Activated T-helper 17 cell treated with anti-CD3 and anti-CD28 coated beads, Interleukin-2, amount 50 U/mL, for 72 hours (primary cell): ENCODE data around the gene DISP2. TPM values are rescaled to one million over a fixed set of nuclear protein-coding genes. Genes with fewer than 3 reads are reported as not detected.

ENCODE experiments used
- ATAC-seq: fragments of 150-1000 bp; cut with Tn5 transposase; replicated peaks from 2 replicates; pipeline ENCODE4 v1.10.0; 2021; ENCODE audit warnings: mild to moderate bottlenecking, moderate library complexity
- H3K27ac Mint-ChIP-seq: one replicate; pipeline ENCODE4 v1.8.0; 2022; ENCODE audit warnings: mixed read lengths
- H3K27me3 Mint-ChIP-seq: one replicate; pipeline ENCODE4 v1.8.0; 2022; ENCODE audit warnings: mixed read lengths
- H3K36me3 Mint-ChIP-seq: one replicate; pipeline ENCODE4 v1.8.0; 2022; ENCODE audit warnings: low read depth, mild to moderate bottlenecking, mixed read lengths
- H3K4me1 Mint-ChIP-seq: one replicate; pipeline ENCODE4 v1.8.0; 2022; ENCODE audit warnings: mixed read lengths
- H3K4me3 Mint-ChIP-seq: one replicate; pipeline ENCODE4 v1.8.0; 2022; ENCODE audit warnings: mild to moderate bottlenecking, mixed read lengths
- H3K9me3 Mint-ChIP-seq: one replicate; pipeline ENCODE4 v1.8.0; 2022; ENCODE audit warnings: mixed read lengths
- total RNA-seq, 2 donors: library from RNA; stranded (reverse); gene quantifications; one replicate each; pipeline ENCODE4 v1.2.3, GENCODE V29; 2022

Gene DISP2, protein sequence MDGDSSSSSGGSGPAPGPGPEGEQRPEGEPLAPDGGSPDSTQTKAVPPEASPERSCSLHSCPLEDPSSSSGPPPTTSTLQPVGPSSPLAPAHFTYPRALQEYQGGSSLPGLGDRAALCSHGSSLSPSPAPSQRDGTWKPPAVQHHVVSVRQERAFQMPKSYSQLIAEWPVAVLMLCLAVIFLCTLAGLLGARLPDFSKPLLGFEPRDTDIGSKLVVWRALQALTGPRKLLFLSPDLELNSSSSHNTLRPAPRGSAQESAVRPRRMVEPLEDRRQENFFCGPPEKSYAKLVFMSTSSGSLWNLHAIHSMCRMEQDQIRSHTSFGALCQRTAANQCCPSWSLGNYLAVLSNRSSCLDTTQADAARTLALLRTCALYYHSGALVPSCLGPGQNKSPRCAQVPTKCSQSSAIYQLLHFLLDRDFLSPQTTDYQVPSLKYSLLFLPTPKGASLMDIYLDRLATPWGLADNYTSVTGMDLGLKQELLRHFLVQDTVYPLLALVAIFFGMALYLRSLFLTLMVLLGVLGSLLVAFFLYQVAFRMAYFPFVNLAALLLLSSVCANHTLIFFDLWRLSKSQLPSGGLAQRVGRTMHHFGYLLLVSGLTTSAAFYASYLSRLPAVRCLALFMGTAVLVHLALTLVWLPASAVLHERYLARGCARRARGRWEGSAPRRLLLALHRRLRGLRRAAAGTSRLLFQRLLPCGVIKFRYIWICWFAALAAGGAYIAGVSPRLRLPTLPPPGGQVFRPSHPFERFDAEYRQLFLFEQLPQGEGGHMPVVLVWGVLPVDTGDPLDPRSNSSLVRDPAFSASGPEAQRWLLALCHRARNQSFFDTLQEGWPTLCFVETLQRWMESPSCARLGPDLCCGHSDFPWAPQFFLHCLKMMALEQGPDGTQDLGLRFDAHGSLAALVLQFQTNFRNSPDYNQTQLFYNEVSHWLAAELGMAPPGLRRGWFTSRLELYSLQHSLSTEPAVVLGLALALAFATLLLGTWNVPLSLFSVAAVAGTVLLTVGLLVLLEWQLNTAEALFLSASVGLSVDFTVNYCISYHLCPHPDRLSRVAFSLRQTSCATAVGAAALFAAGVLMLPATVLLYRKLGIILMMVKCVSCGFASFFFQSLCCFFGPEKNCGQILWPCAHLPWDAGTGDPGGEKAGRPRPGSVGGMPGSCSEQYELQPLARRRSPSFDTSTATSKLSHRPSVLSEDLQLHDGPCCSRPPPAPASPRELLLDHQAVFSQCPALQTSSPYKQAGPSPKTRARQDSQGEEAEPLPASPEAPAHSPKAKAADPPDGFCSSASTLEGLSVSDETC (N-terminal part only)
- total RNA-seq, result 1 to 10 TPM in 1 of 2 donors, under 1 TPM in 1; 0.11 to 1.6 TPM

DNA sequence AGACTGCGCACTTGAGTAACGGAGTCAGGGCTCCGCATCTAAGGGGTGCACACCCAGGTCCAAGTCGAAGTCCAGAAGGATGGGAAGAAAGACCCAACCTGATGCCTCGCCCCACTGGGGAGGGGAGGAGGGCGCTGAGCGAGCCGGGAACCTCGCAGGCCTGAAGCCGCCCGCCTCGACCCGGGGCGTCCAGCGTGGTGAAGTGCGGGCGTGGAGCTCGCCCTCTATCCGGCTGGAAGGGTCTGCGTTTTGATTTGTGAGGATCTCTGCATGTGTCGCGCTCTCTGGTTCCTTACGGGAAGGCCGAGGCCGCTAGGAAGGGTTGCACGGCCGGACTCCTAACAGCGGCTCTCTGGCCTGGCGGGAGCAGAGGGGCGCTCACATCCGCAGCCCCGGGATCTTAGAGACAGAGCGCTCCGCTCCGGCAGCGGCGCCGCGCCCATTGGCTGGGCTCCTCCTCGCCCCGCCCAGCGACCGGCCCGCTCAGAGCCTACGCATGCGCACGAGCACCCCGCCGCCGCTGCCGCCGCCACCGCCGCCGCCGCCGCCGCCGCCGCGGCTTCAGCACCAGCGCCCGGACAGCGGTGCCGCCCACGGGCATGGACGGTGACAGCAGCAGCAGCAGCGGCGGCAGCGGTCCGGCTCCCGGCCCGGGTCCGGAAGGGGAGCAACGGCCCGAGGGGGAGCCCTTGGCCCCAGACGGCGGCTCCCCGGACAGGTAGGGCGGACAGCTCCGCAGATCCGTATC, at the start of gene DISP2:
DISP2 (plus strand) TSS at position 497 of the 748 bp plus-strand sequence; CDS start at position 600, 103 bp downstream.
- peak within 1 kb of the TSS; percentile 76 for H3K4me3 Mint-ChIP-seq
- peaks cover 9% of the 10 kb centered on the region for H3K4me1 Mint-ChIP-seq
- H3K36me3 Mint-ChIP-seq, result no peaks in the 10 kb centered on the region
- H3K27me3 Mint-ChIP-seq, result peaks cover 8% of the 10 kb centered on the region
- H3K9me3 Mint-ChIP-seq, result no peaks in the 10 kb centered on the region
- H3K27ac Mint-ChIP-seq, result no peak within 1 kb of the TSS
- peak; percentile 95 for ATAC-seq

- H3K27me3 Mint-ChIP-seq, result no peaks in the 10 kb centered on the region
- no peak for ATAC-seq
- peaks cover 4% of the 10 kb centered on the region for H3K36me3 Mint-ChIP-seq
- H3K4me3 Mint-ChIP-seq, result peak overlapping the region; percentile 88
- H3K4me1 Mint-ChIP-seq, result peaks cover 16% of the 10 kb centered on the region
- H3K9me3 Mint-ChIP-seq, result no peaks in the 10 kb centered on the region
- H3K27ac Mint-ChIP-seq, result peak overlapping the region; percentile 94
Observed at GRCh38 chr15:40309344-40309862, 48.6 kb upstream of the DISP2 start.

GRCh38 chr15:40310001-40310959, 47.7 kb upstream of the DISP2 start:
- no peaks in the 10 kb centered on the region for H3K9me3 Mint-ChIP-seq
- no peaks in the 10 kb centered on the region for H3K27me3 Mint-ChIP-seq

DNA sequence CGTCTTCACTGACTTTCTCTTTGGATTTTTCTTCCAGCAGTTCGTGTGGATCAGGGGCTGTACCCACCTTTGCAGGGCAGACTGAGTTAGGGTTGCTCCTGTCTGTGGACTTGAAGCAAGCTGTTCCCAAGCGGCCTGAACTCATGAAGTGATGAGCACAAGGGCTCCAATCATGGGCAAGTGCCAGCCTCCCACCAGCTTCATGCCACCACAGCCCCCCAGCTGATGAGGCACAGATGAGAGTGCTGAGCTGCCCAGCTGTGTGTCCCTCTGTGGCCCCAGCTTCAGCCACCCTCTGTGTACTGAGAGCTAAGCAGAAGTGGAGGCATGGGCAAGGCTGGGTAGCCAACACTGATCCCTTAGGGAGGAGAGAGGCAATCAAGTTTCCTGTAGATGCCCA, 47.0 kb upstream of the DISP2 start:
- no peak for ATAC-seq
- Mint-ChIP-seq H3K27me3 (no peaks in the 10 kb centered on the region), H3K4me3 (no peak overlapping the region), H3K27ac (no peak overlapping the region), H3K4me1 (peaks cover 8% of the 10 kb centered on the region), H3K36me3 (no peaks in the 10 kb centered on the region), H3K9me3 (no peaks in the 10 kb centered on the region)

More at GRCh38 chr15:40310001-40310959, 47.7 kb upstream of the DISP2 start:
- peaks cover 8% of the 10 kb centered on the region for H3K4me1 Mint-ChIP-seq
- peak overlapping the region; percentile 94 for H3K27ac Mint-ChIP-seq
- ATAC-seq, result peak; percentile 32
- H3K4me3 Mint-ChIP-seq, result peak overlapping the region; percentile 88
- H3K36me3 Mint-ChIP-seq, result no peaks in the 10 kb centered on the region

GRCh38 chr15:40312370-40313158, 45.5 kb upstream of the DISP2 start:
- ATAC-seq, result no peak
- Mint-ChIP-seq H3K4me3 (no peak overlapping the region), H3K27ac (no peak overlapping the region), H3K9me3 (no peaks in the 10 kb centered on the region), H3K27me3 (peaks cover 8% of the 10 kb centered on the region), H3K36me3 (no peaks in the 10 kb centered on the region), H3K4me1 (no peaks in the 10 kb centered on the region)

- Mint-ChIP-seq H3K27me3 (peaks cover 8% of the 10 kb centered on the region), H3K27ac (no peak overlapping the region), H3K36me3 (no peaks in the 10 kb centered on the region), H3K4me1 (no peaks in the 10 kb centered on the region), H3K9me3 (no peaks in the 10 kb centered on the region), H3K4me3 (no peak overlapping the region)
- no peak for ATAC-seq
Observed at GRCh38 chr15:40313531-40314398, 44.3 kb upstream of the DISP2 start.

DNA sequence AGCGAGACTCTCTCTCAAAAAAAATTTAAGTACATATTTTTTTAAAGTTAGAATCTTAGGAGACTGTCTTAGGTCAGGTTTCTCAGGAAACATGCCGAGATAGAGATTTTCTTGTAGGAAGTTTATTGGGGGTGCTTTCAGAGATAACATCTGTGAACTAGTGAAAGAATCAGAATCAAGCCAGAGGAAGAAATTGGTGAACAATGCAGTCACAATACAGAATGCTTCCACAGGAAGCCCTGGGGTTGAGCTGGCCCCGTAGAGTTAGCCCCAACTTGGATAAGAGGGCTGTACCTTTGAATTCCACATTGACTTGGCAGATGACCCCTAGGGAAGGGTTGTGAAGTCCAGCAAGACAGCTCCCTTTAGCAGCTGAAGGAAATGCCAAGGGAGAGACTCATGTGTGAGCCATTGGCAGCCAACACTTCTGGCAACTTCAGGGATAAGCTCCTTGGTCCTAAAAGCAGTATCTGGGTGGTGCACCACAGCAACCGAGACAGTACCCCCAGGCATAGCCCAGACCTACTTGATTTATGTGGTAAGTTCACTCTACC, 43.2 kb upstream of the DISP2 start:
- Mint-ChIP-seq H3K27ac (no peak overlapping the region), H3K27me3 (peaks cover 8% of the 10 kb centered on the region), H3K9me3 (no peaks in the 10 kb centered on the region), H3K4me3 (no peak overlapping the region), H3K4me1 (no peaks in the 10 kb centered on the region), H3K36me3 (no peaks in the 10 kb centered on the region)
- no peak for ATAC-seq

DNA sequence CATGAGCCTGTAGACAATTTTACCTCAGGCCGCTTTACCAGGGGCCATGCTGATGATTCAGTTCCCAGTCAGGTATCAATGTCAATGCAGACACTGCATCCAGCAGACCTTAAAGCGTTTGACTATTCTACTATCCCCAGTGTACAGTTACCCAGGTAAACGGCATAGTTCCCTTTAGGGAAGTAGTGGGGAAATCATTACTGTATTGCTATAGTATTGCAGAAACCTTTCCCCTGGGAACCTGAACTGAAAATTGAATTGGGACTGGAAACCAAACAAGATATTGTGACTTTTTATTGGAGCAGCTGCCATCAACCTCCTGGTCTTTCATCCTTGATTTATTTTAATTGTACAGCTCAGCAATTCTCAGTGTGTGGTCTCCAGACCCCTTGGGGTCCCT, 41.1 kb upstream of the DISP2 start:
- ATAC-seq, result no peak
- Mint-ChIP-seq H3K4me1 (peaks cover 7% of the 10 kb centered on the region), H3K27me3 (peaks cover 8% of the 10 kb centered on the region), H3K36me3 (no peaks in the 10 kb centered on the region), H3K27ac (no peak overlapping the region), H3K9me3 (no peaks in the 10 kb centered on the region), H3K4me3 (no peak overlapping the region)

DNA sequence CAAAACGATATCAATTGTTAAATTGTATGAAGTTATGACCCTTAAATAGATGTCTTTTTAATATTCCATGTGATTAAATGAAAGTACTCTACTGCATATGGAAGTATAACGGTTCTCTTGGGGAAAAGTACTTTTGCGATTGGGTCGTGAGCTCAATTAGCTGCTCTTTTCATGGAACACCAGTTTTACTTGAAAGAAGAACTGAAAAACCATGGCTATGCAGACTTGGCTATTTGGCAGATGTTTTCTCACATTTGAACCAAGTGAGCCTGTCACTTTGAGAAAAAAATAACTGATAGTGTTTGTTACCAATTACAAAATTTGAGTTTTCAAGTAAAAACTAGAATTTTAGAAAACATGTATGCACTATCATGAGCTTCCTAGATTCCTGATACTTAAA, 40.4 kb upstream of the DISP2 start:
- H3K4me1 Mint-ChIP-seq, result peaks cover 11% of the 10 kb centered on the region

DNA sequence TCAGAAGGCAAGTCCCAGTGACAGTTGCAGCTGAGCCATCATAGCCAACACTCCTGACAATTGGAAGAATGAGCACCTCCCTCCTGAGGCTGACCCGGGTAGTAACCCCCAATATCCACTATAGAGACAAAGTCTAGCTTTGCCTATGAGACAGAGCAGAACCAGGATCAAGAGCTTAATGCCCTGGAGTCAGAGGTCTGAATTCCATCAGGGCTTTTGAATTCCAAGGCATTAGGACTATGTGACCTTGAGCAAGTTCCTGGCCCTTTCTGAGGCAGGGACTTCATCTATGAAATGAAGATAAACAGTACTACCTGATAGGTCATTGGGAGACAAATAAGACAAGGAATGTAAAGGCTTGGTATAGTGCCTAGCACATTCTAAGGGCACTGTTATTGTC, 37.6 kb upstream of the DISP2 start:
- ATAC-seq, result no peak
- Mint-ChIP-seq H3K9me3 (no peaks in the 10 kb centered on the region), H3K27me3 (peaks cover 8% of the 10 kb centered on the region), H3K27ac (no peak overlapping the region), H3K36me3 (no peaks in the 10 kb centered on the region), H3K4me1 (peaks cover 11% of the 10 kb centered on the region), H3K4me3 (no peak overlapping the region)

More for the DNA sequence above, 40.4 kb upstream of the DISP2 start:
- no peak for ATAC-seq
- Mint-ChIP-seq H3K9me3 (no peaks in the 10 kb centered on the region), H3K27me3 (peaks cover 8% of the 10 kb centered on the region), H3K4me3 (no peak overlapping the region), H3K27ac (no peak overlapping the region), H3K36me3 (no peaks in the 10 kb centered on the region)

GRCh38 chr15:40320931-40321371, 37.1 kb upstream of the DISP2 start:
- Mint-ChIP-seq H3K36me3 (no peaks in the 10 kb centered on the region), H3K27me3 (peaks cover 8% of the 10 kb centered on the region), H3K27ac (no peak overlapping the region), H3K9me3 (no peaks in the 10 kb centered on the region), H3K4me3 (no peak overlapping the region), H3K4me1 (peaks cover 11% of the 10 kb centered on the region)
- peak; percentile 49 for ATAC-seq
